Progenitor cell of endocrine pancreas (in vitro differentiated cells): ENCODE measurements around the gene MCTP1. TPM values are rescaled to one million over a fixed set of nuclear protein-coding genes. Genes with fewer than 3 reads are reported as not detected.

Experiments used
- DNase-seq: peaks from one replicate; pipeline ENCODE4 v3.0.0; 2021; ENCODE audit warnings: low spot score; ENCODE audit not compliant: unreplicated experiment
- H3K27ac Mint-ChIP-seq: 2 replicates; pipeline ENCODE4 v1.8.0; 2021; ENCODE audit warnings: mild to moderate bottlenecking, moderate library complexity, mixed read lengths
- H3K27me3 Mint-ChIP-seq: 2 replicates; pipeline ENCODE4 v1.8.0; 2021; ENCODE audit warnings: mixed read lengths
- H3K36me3 Mint-ChIP-seq: 2 replicates; pipeline ENCODE4 v1.8.0; 2022; ENCODE audit warnings: mixed read lengths; ENCODE audit not compliant: insufficient read depth
- H3K4me1 Mint-ChIP-seq: 2 replicates; pipeline ENCODE4 v1.8.0; 2021; ENCODE audit warnings: low read depth, mixed read lengths
- H3K4me3 Mint-ChIP-seq: 2 replicates; pipeline ENCODE4 v1.8.0; 2021; ENCODE audit warnings: low read depth, mild to moderate bottlenecking, moderate library complexity, mixed read lengths
- H3K9me3 Mint-ChIP-seq: 2 replicates; pipeline ENCODE4 v1.8.0; 2021; ENCODE audit warnings: low read depth, mixed read lengths
- CTCF ChIP-seq: fragments of 200-600 bp; sonication (generic); IDR thresholded peaks from one replicate; pipeline ENCODE4 v1.5.0; 2021; ENCODE audit warnings: antibody characterized with exemption, mild to moderate bottlenecking; ENCODE audit not compliant: unreplicated experiment
- total RNA-seq: library from RNA; stranded (reverse); gene quantifications from 2 replicates; pipeline ENCODE4 v1.2.1, GENCODE V29; 2021

MCTP1 gene
- total RNA-seq, 1 donor from 2014 or later, result 1.7 TPM

GRCh38 chr5:94661086-94661485 is 623.8 kb downstream of the MCTP1 start:
- H3K36me3 Mint-ChIP-seq, result peaks cover 32% of the 10 kb centered on the region
- DNase-seq, result no peak
- H3K9me3 Mint-ChIP-seq, result peaks cover 28% of the 10 kb centered on the region
- H3K4me1 Mint-ChIP-seq, result no peaks in the 10 kb centered on the region
- no peak overlapping the region for H3K27ac Mint-ChIP-seq
- H3K27me3 Mint-ChIP-seq, result no peaks in the 10 kb centered on the region
- TF ChIP-seq CTCF, result no peak
- no peak overlapping the region for H3K4me3 Mint-ChIP-seq

GRCh38 chr5:94660506-94660905 is 624.4 kb downstream of the MCTP1 start:
- H3K4me3 Mint-ChIP-seq, result no peak overlapping the region
- H3K4me1 Mint-ChIP-seq, result no peaks in the 10 kb centered on the region
- H3K9me3 Mint-ChIP-seq, result peaks cover 34% of the 10 kb centered on the region
- peaks cover 38% of the 10 kb centered on the region for H3K36me3 Mint-ChIP-seq
- DNase-seq, result no peak
- H3K27me3 Mint-ChIP-seq, result no peaks in the 10 kb centered on the region
- no peak for TF ChIP-seq CTCF
- H3K27ac Mint-ChIP-seq, result no peak overlapping the region

- no peaks in the 10 kb centered on the region for H3K27me3 Mint-ChIP-seq
- H3K9me3 Mint-ChIP-seq, result peaks cover 40% of the 10 kb centered on the region
- H3K36me3 Mint-ChIP-seq, result peaks cover 52% of the 10 kb centered on the region
- H3K4me3 Mint-ChIP-seq, result no peak overlapping the region
- H3K4me1 Mint-ChIP-seq, result no peaks in the 10 kb centered on the region
- TF ChIP-seq CTCF, result no peak
- no peak overlapping the region for H3K27ac Mint-ChIP-seq
- no peak for DNase-seq
These were observed 626.6 kb downstream of the MCTP1 start for GRCh38 chr5:94658272-94658671.

Other genes starting within 250 kb of the MCTP1 start
- gene FAM81B, start 106.3 kb upstream of the MCTP1 start, total RNA-seq, result 0.42 TPM in 1 of 2 replicates, not detected in the other